ENCODE data around the gene TRMT44.
"Not testable (repeated sequence)": the region's sequence is repeated elsewhere in the genome, so short reads cannot be mapped to it uniquely, and the experiment has no call there.

The TRMT44 gene

GRCh38 chr4:8471211-8471875 lies 30.8 kb downstream of the TRMT44 start:
- no peak for DNase-seq

- DNase-seq: no peak
Observed at GRCh38 chr4:8472158-8472688, 31.6 kb downstream of the TRMT44 start.

- no peak for DNase-seq
Observed at GRCh38 chr4:8472689-8473197, 32.2 kb downstream of the TRMT44 start.

GRCh38 chr4:8473198-8473919 lies 32.8 kb downstream of the TRMT44 start:
- no peak for DNase-seq

GRCh38 chr4:8473920-8474590 lies 33.5 kb downstream of the TRMT44 start:
- DNase-seq: no peak

- DNase-seq: no peak
Observed at GRCh38 chr4:8474856-8475255, 34.3 kb downstream of the TRMT44 start.

GRCh38 chr4:8475751-8476575 lies 35.4 kb downstream of the TRMT44 start:
- no peak for DNase-seq

GRCh38 chr4:8477095-8477635 lies 36.6 kb downstream of the TRMT44 start:
- DNase-seq: no peak

GRCh38 chr4:8477676-8478075 lies 37.1 kb downstream of the TRMT44 start:
- no peak for DNase-seq

GRCh38 chr4:8478371-8478770 lies 37.8 kb downstream of the TRMT44 start:
- DNase-seq: no peak

GRCh38 chr4:8478801-8479744 lies 38.5 kb downstream of the TRMT44 start:
- no peak for DNase-seq

GRCh38 chr4:8480221-8480620 lies 39.6 kb downstream of the TRMT44 start:
- no peak for DNase-seq

- DNase-seq: not testable (repeated sequence)
Observed at GRCh38 chr4:8486643-8487042, 46.1 kb downstream of the TRMT44 start.

- DNase-seq: no peak
Observed at GRCh38 chr4:8488791-8489369, 48.3 kb downstream of the TRMT44 start.

GRCh38 chr4:8491478-8491877 lies 50.9 kb downstream of the TRMT44 start:
- DNase-seq: not testable (repeated sequence)

- no peak for DNase-seq
Observed at GRCh38 chr4:8492174-8492573, 51.6 kb downstream of the TRMT44 start.

GRCh38 chr4:8493484-8493883 lies 52.9 kb downstream of the TRMT44 start:
- DNase-seq: no peak

- no peak for DNase-seq
Observed at GRCh38 chr4:8494218-8494617, 53.6 kb downstream of the TRMT44 start.

GRCh38 chr4:8494983-8495548 lies 54.5 kb downstream of the TRMT44 start:
- no peak for DNase-seq

GRCh38 chr4:8495803-8496202 lies 55.2 kb downstream of the TRMT44 start:
- no peak for DNase-seq
